GM21367 (cell line): ENCODE results near the gene RASSF6.
"Not testable (repeated sequence)": the region's sequence is repeated elsewhere in the genome, so short reads cannot be mapped to it uniquely, and the experiment has no call there.

Experiments
- ATAC-seq: cut with Tn5 transposase; IDR thresholded peaks from one replicate; pipeline ENCODE4 v1.9.1; 2021; ENCODE audit not compliant: unreplicated experiment

RASSF6 gene

DNA sequence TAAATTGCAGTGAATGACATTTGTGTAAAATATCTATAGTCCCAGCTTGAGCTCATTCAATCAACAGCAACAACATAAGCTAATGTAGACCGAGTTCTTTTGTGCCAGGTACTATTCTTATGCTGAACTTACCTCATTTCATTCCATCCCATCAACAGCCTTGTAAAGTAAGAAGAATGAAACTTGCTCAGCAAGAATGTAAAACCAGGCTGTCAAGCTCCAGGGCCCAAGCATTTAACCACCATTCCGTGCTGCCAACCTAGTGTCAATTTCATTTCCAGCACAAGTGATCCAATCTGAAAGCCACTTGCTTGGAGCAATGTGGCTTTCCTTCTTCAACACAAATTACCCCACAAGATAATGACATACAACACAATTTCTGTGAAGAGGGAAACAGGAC, 36.6 kb downstream of the RASSF6 start:
- no peak for ATAC-seq

DNA sequence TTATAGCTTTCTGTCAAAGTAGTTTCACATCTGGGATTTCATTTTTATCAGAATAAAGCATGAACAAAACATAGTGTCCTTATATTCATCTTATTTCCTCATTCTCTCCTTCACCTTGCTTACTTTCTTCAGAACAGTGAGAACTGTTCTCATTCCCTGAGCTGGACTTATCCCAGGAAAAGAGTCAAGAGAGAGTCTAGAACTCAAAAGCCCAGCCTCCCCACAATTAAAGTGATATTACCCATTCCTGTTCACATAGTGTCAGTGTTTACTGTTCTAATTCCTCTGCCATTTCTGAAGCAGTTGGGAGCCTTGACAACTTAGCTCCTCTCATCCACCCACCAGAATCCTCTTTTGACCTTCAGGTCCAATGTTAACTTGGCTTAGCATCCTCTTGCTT, 42.9 kb downstream of the RASSF6 start:
- ATAC-seq: no peak

DNA sequence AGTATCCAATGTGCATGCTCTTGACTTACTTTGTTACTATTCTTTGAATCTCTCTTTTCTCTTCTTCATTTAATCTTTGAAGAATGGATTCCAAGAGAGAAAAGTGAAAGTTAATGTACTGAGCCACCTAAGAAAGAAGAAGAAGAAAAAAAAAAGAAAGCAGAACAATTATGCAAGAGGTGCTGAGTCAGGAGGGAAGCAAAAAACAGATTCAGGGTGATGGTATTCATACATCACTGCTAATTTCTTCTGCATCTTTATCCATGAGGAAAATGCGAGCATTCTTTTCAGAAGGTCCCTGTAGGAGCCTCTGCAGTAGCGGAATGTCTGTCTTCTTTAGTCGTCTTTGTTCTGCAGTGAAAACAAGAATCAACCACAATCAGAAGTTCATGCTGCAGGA, 43.9 kb downstream of the RASSF6 start:
- no peak for ATAC-seq

DNA sequence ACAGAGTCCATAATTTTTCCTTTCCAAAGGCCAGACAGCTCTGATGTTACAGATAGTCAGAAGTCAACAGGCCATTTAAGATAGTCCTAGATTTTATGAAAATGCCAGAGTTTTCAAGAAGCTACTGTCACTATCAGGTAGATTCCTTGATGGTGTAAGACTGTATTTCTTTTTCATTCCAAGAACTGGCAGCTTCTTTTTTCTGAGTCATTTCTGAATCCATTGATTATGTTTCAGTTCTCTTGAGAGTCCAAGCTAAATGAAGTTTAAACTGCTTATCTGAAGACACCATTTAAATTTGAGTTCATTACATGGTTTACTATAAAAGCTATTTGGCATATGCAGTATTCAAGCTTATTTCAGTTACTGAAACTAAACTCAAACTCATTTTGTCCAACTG, 44.6 kb downstream of the RASSF6 start:
- ATAC-seq: no peak

GRCh38 chr4:73573794-73574528, 46.3 kb downstream of the RASSF6 start:
- ATAC-seq: peak; percentile 64

DNA sequence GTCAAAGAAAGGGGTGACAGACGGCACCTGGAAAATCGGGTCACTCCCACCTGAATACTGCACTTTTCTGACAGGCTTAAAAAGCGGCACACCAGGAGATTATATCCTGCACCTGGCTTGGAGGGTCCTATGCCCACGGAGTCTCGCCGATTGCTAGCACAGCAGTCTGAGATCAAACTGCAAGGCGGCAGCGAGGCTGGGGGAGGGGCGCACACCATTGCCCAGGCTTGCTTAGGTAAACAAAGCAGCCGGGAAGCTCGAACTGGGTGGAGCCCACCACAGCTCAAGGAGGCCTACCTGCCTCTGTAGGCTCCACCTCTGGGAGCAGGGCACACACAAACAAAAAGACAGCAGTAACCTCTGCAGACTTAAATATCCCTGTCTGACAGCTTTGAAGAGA, 69.4 kb downstream of the RASSF6 start:
- not testable (repeated sequence) for ATAC-seq

DNA sequence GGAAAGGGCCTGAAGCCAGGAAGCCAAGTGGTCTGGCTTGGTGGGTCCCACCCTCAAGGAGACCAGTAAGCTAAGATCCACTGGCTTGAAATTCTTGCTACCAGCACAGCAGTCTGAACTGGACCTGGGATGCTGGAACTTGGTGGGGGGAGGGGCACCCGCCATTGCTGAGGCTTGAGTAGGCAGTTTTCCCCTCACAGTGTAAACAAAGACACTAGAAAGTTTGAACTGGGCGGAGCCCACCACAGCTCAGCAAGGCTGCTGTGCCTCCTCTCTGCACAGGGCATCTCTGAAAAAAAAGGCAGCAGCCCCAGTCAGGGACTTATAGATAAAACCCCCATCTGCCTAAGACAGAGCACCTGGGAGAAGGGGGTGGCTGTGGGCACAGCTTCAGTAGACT, 75.6 kb downstream of the RASSF6 start:
- no peak for ATAC-seq

- no peak for ATAC-seq
Measured at GRCh38 chr4:73541251-73541650, 79.0 kb downstream of the RASSF6 start.

- ATAC-seq: no peak
Measured at GRCh38 chr4:73540826-73541225, 79.4 kb downstream of the RASSF6 start.

- ATAC-seq: no peak
Measured at GRCh38 chr4:73539386-73539785, 80.8 kb downstream of the RASSF6 start.

GRCh38 chr4:73538162-73538561, 82.1 kb downstream of the RASSF6 start:
- ATAC-seq: no peak

DNA sequence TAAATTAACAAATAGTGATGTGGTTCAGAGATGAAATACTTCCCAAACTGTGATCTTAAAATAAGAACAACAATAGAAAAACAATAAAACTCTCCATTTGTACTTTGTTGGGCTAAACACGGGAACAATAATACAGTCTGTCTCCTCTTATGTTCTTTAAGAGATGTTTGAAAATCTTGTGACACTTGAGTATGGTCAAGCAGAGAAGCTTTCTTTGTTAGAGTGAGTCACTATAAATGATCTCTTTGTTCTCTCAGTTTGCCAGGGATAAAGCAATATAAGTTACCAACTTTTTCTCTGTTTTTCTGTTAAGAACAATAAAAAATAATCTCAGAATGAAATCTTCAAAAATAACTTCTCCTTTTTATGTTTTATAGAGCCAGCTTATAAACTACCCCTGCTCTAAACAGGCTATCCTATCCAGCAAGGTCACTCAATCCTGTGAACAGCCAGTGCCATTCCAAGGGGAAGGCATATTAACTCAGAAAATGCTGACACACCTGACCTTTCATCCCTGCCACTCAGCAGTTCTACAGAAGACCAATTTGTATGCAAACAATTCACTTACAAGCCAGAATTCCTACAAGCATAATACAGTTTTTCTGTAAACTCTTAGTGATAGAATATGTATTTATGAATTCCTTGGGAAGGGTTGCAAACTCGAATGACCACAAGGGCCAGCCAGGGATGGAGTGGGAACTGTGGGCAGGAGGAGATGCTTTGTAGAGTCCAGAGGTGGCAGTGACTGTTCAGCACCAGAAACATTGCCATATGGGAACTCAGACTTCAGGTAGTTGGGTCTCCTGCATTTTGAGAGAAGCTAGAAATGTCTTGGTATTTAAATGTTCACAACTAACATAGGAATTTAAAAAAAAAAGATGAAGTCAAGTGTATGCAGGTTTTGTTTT, 86.5 kb downstream of the RASSF6 start:
- ATAC-seq: no peak

- ATAC-seq: no peak
Measured at GRCh38 chr4:73528171-73528570, 92.1 kb downstream of the RASSF6 start.

- peak; percentile 62 for ATAC-seq
Measured at GRCh38 chr4:73527196-73527595, 93.0 kb downstream of the RASSF6 start.

- no peak for ATAC-seq
Measured at GRCh38 chr4:73525611-73526010, 94.6 kb downstream of the RASSF6 start.

GRCh38 chr4:73523126-73523525, 97.1 kb downstream of the RASSF6 start:
- ATAC-seq: no peak
